Neural cell (in vitro differentiated cells): ENCODE results near the gene LMOD3. TPM values are rescaled to one million over a fixed set of nuclear protein-coding genes. Genes with fewer than 3 reads are reported as not detected.

ENCODE experiments used
- H2AFZ ChIP-seq: fragments of 200-600, 300-800 bp; sonication (generic), shearing (Covaris generic); 2 replicates; pipeline ENCODE4 v1.6.0; 2014; ENCODE audit warnings: low read depth, mild to moderate bottlenecking, antibody characterized with exemption, low read length, moderate library complexity
- H3F3A ChIP-seq: fragments of 200-600 bp; shearing (Covaris generic); 2 replicates; pipeline ENCODE4 v1.6.1; 2016; ENCODE audit warnings: mild to moderate bottlenecking, moderate library complexity, mixed read lengths, antibody characterized with exemption, low read length; ENCODE audit not compliant: insufficient read depth, poor library complexity, severe bottlenecking
- H3K27ac ChIP-seq: fragments of 200-600, 300-800 bp; sonication (generic), shearing (Covaris generic); 2 replicates; pipeline ENCODE4 v1.5.1; 2014; ENCODE audit warnings: mild to moderate bottlenecking, low read length, moderate library complexity
- H3K27me3 ChIP-seq: fragments of 300-800, 200-600 bp; sonication (generic), shearing (Covaris generic); 2 replicates; pipeline ENCODE4 v1.6.0; 2014; ENCODE audit warnings: mild to moderate bottlenecking, low read depth, low read length, moderate library complexity; ENCODE audit not compliant: insufficient read depth
- H3K36me3 ChIP-seq: fragments of 300-800, 200-600 bp; sonication (generic), shearing (Covaris generic); 2 replicates; pipeline ENCODE4 v1.5.1; 2014; ENCODE audit warnings: mild to moderate bottlenecking, antibody characterized with exemption, low read length, moderate library complexity; ENCODE audit not compliant: insufficient read depth
- H3K4me2 ChIP-seq: fragments of 300-800, 200-600 bp; sonication (generic), shearing (Covaris generic); 2 replicates; pipeline ENCODE4 v1.6.0; 2014; ENCODE audit warnings: mild to moderate bottlenecking, low read length
- H3K4me3 ChIP-seq: fragments of 300-800, 200-600 bp; sonication (generic), shearing (Covaris generic); 2 replicates; pipeline ENCODE4 v1.5.1; 2014; ENCODE audit warnings: mild to moderate bottlenecking, low read length, moderate library complexity
- H3K79me2 ChIP-seq: fragments of 200-600 bp; shearing (Covaris generic); replicated peaks from 2 replicates; pipeline ENCODE4 v1.6.0; 2014; ENCODE audit warnings: mild to moderate bottlenecking, low read length, moderate library complexity; ENCODE audit not compliant: insufficient read depth
- H3K9ac ChIP-seq: fragments of 300-800, 200-600 bp; sonication (generic), shearing (Covaris generic); 2 replicates; pipeline ENCODE4 v1.6.1; 2016; ENCODE audit warnings: mild to moderate bottlenecking, low read length, mixed read lengths
- H3K9me2 ChIP-seq: fragments of 200-600 bp; shearing (Covaris generic); 2 replicates; pipeline ENCODE4 v1.6.1; 2016; ENCODE audit warnings: mild to moderate bottlenecking, low read length, mixed read lengths; ENCODE audit not compliant: insufficient read depth
- H3K9me3 ChIP-seq: fragments of 200-600, 300-800 bp; sonication (generic), shearing (Covaris generic); 2 replicates; pipeline ENCODE4 v1.6.1; 2016; ENCODE audit warnings: mild to moderate bottlenecking, mixed run types, low read length, moderate library complexity, mixed read lengths
- H4K20me1 ChIP-seq: fragments of 200-600 bp; shearing (Covaris generic); 2 replicates; pipeline ENCODE4 v1.6.1; 2016; ENCODE audit warnings: mild to moderate bottlenecking, mixed run types; ENCODE audit not compliant: insufficient read depth
- EP300 ChIP-seq: fragments of 450-650 bp; conservative IDR thresholded peaks from 2 replicates; pipeline ENCODE4 v1.6.1; 2014; ENCODE audit warnings: antibody characterized with exemption, mild to moderate bottlenecking, moderate library complexity; ENCODE audit not compliant: poor library complexity, severe bottlenecking
- EZH2 ChIP-seq: fragments of 200-600, 300-800 bp; shearing (Covaris generic), sonication (generic); IDR thresholded peaks from 2 replicates; pipeline ENCODE4 v1.6.1; 2014; ENCODE audit warnings: antibody characterized with exemption, low read length, borderline replicate concordance, mild to moderate bottlenecking; ENCODE audit not compliant: insufficient read depth, poor library complexity, severe bottlenecking
- MXI1 ChIP-seq: fragments of 450-650 bp; conservative IDR thresholded peaks from 2 replicates; pipeline ENCODE4 v1.6.1; 2014; ENCODE audit warnings: antibody characterized with exemption, mild to moderate bottlenecking; ENCODE audit not compliant: poor library complexity, severe bottlenecking
- POLR2AphosphoS5 ChIP-seq: IDR thresholded peaks from 2 replicates; pipeline ENCODE4 v1.6.1; 2012
- RAD21 ChIP-seq: fragments of 450-650 bp; conservative IDR thresholded peaks from 2 replicates; pipeline ENCODE4 v1.6.1; 2014; ENCODE audit warnings: antibody characterized with exemption, mild to moderate bottlenecking, moderate library complexity
- SMC3 ChIP-seq: fragments of 450-650 bp; conservative IDR thresholded peaks from 2 replicates; pipeline ENCODE4 v1.6.1; 2014; ENCODE audit warnings: antibody characterized with exemption, mild to moderate bottlenecking, moderate library complexity; ENCODE audit not compliant: poor library complexity
- TAF1 ChIP-seq: IDR thresholded peaks from 2 replicates; pipeline ENCODE4 v1.6.1; 2012; ENCODE audit warnings: low read depth
- polyA plus RNA-seq: library from polyadenylated mRNA; depleted of rRNA; stranded (reverse); fragments of >200 nt; gene quantifications from 2 replicates; pipeline ENCODE4 v1.2.3, GENCODE V29; 2014
- TF ChIP-seq, protein P1 (sequence below): fragments of 450-650 bp; IDR thresholded peaks from 2 replicates; pipeline ENCODE4 v1.5.1; 2014; ENCODE audit warnings: antibody characterized with exemption, mild to moderate bottlenecking, moderate library complexity; ENCODE audit not compliant: poor library complexity, severe bottlenecking
- TF ChIP-seq, protein P2 (sequence below): IDR thresholded peaks from 2 replicates; pipeline ENCODE4 v1.6.1; 2012; ENCODE audit warnings: borderline replicate concordance

Gene LMOD3
- polyA plus RNA-seq, 1 donor from 2014 or later = not detected

DNA sequence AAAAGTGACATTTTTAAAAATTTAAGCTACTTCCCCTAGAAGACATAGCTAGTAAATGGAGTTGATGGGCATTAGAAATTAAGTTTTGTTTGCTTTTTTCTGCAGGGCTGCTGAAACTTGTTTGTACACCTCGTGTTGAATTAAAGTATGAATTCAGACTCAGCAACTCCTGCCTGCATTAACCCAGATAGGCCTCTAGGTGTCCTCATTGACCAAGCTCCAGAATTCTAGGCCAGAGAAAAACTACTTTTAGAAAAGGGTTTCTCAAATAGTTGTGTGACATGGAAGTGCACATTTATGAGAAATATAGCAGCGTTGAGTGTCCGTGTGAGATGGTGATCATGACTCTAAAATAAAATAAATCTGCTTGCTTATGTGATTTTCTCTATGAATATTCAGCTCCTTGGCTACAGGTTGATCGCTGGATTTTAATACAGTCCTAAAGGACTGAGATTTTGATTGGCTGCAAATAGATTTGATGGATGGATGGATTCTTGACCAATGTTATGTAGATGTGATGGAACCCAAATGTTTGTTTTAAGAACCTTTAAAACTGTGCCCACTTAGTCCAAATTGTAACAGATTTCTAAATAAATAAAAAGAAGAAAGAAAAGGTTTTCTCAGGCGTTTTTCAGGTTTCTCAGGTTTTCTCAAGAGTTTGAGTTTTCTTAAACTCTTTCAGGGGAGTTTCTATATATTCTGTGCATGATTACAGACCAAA, 39.4 kb upstream of the LMOD3 start:
- TF ChIP-seq TAF1 = no peak
- TF ChIP-seq RAD21 = peak; percentile 96
- no peak for TF ChIP-seq EP300
- TF ChIP-seq, protein P1, sequence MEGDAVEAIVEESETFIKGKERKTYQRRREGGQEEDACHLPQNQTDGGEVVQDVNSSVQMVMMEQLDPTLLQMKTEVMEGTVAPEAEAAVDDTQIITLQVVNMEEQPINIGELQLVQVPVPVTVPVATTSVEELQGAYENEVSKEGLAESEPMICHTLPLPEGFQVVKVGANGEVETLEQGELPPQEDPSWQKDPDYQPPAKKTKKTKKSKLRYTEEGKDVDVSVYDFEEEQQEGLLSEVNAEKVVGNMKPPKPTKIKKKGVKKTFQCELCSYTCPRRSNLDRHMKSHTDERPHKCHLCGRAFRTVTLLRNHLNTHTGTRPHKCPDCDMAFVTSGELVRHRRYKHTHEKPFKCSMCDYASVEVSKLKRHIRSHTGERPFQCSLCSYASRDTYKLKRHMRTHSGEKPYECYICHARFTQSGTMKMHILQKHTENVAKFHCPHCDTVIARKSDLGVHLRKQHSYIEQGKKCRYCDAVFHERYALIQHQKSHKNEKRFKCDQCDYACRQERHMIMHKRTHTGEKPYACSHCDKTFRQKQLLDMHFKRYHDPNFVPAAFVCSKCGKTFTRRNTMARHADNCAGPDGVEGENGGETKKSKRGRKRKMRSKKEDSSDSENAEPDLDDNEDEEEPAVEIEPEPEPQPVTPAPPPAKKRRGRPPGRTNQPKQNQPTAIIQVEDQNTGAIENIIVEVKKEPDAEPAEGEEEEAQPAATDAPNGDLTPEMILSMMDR = peak; percentile 95
- TF ChIP-seq, protein P2, sequence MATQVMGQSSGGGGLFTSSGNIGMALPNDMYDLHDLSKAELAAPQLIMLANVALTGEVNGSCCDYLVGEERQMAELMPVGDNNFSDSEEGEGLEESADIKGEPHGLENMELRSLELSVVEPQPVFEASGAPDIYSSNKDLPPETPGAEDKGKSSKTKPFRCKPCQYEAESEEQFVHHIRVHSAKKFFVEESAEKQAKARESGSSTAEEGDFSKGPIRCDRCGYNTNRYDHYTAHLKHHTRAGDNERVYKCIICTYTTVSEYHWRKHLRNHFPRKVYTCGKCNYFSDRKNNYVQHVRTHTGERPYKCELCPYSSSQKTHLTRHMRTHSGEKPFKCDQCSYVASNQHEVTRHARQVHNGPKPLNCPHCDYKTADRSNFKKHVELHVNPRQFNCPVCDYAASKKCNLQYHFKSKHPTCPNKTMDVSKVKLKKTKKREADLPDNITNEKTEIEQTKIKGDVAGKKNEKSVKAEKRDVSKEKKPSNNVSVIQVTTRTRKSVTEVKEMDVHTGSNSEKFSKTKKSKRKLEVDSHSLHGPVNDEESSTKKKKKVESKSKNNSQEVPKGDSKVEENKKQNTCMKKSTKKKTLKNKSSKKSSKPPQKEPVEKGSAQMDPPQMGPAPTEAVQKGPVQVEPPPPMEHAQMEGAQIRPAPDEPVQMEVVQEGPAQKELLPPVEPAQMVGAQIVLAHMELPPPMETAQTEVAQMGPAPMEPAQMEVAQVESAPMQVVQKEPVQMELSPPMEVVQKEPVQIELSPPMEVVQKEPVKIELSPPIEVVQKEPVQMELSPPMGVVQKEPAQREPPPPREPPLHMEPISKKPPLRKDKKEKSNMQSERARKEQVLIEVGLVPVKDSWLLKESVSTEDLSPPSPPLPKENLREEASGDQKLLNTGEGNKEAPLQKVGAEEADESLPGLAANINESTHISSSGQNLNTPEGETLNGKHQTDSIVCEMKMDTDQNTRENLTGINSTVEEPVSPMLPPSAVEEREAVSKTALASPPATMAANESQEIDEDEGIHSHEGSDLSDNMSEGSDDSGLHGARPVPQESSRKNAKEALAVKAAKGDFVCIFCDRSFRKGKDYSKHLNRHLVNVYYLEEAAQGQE = no peak
- peak; percentile 97 for TF ChIP-seq SMC3
- no peak for TF ChIP-seq POLR2AphosphoS5
- no peak for TF ChIP-seq EZH2
- TF ChIP-seq MXI1 = no peak
- no peak overlapping the region for H3K27ac ChIP-seq
- H4K20me1 ChIP-seq = no peaks in the 10 kb centered on the region
- no peak overlapping the region for H3K4me2 ChIP-seq
- H3K9ac ChIP-seq = no peak overlapping the region
- no peaks in the 10 kb centered on the region for H3K9me2 ChIP-seq
- H3K4me3 ChIP-seq = no peak overlapping the region
- H3K79me2 ChIP-seq = no peaks in the 10 kb centered on the region
- no peaks in the 10 kb centered on the region for H3K9me3 ChIP-seq
- no peak overlapping the region for H2AFZ ChIP-seq
- no peaks in the 10 kb centered on the region for H3K36me3 ChIP-seq
- no peaks in the 10 kb centered on the region for H3K27me3 ChIP-seq
- no peaks in the 10 kb centered on the region for H3F3A ChIP-seq

DNA sequence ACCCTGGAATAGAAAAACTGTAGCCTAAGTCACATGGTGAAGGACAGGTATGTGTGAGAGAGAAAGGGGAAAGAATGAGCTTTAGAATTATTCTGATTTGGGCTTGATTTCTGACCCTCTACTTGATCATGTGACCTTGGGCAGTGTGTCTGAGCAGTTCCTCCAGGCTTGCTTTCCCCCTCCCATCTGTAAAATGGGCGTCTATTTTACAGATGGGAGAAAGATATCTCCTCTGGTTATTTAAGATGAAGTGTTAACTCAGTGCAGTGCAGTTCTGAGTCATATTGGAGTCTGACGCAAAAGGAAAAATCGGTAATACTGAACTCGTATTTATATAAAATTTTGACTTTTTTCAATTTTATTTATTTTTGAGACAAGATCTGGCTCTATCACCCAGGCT, 38.1 kb upstream of the LMOD3 start:
- Histone ChIP-seq H3K9me2 (no peaks in the 10 kb centered on the region), H3K79me2 (no peaks in the 10 kb centered on the region), H3K27me3 (no peaks in the 10 kb centered on the region), H2AFZ (no peak overlapping the region), H3K4me3 (no peak overlapping the region), H3K4me2 (no peak overlapping the region), H3K36me3 (no peaks in the 10 kb centered on the region), H3K9me3 (no peaks in the 10 kb centered on the region), H4K20me1 (no peaks in the 10 kb centered on the region), H3F3A (no peaks in the 10 kb centered on the region), H3K27ac (no peak overlapping the region), H3K9ac (no peak overlapping the region)
- TF ChIP-seq RAD21 (no peak), SMC3 (no peak), POLR2AphosphoS5 (no peak), EZH2 (no peak), EP300 (no peak), MXI1 (no peak), TAF1 (no peak)
- TF ChIP-seq, protein P2 = no peak
- TF ChIP-seq, protein P1 = no peak
